ENCODE results near the gene ATP9A.
"Not testable (repeated sequence)": the region's sequence is repeated elsewhere in the genome, so short reads cannot be mapped to it uniquely, and the experiment has no call there.

The ATP9A gene

DNA sequence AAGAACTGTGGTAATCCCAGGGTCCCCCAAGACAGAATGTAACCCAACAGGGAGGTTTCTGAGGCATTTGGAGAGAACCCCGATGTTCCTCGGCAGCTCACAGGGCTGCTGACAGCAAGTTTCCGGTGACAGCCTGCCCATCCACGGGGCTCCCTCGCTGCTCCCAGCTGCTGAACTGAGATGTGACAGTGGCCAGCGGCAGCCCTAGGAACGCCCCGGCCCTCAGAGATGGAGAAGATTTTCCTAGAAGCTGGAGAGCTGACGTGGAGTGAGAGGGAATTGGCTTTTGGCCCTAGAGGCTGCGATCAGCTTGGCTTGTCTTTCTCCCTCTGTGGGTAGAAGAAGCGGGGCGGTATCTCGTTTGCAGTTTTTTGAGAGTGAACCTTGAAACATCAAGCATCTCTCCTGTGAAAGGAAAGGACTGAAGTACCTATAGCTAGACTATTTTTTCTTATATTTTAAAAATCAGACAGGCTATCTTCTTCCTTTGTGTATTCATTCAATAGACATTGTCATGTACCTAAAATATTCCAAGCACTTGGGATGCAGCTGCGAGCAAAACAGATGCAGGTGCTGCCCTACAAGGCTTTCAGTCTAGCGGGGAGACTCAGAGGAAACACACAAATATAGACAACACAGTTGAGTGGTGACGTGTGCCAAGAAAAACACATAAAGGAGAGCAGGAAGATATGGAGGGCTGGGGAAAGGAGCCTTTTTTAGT is 197.3 kb downstream of the ATP9A start:
- peak; percentile 84 for DNase-seq

GRCh38 chr20:51569815-51570738 is 198.1 kb downstream of the ATP9A start:
- no peak for DNase-seq

- DNase-seq: not testable (repeated sequence)
These were observed 199.7 kb downstream of the ATP9A start for GRCh38 chr20:51568533-51568932.

DNA sequence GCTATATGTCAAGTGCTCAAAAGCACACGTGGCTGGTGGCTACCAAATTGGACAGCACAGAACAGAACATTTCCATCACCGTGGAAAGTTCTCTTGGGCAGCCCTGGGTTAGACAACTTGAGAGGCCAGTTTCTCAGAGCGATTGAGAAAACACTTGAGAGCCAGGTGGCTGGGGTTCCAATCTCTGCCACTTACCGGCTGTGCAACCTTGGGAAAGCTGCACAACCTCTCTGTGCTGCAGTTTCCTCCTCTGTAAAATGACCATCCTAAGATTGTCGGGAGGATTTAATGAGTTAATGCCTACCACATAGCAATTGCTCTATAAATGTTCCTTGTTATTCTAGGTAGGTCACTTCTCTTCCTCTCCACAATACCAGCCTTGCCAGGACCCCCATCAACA is 200.6 kb downstream of the ATP9A start:
- no peak for DNase-seq

DNA sequence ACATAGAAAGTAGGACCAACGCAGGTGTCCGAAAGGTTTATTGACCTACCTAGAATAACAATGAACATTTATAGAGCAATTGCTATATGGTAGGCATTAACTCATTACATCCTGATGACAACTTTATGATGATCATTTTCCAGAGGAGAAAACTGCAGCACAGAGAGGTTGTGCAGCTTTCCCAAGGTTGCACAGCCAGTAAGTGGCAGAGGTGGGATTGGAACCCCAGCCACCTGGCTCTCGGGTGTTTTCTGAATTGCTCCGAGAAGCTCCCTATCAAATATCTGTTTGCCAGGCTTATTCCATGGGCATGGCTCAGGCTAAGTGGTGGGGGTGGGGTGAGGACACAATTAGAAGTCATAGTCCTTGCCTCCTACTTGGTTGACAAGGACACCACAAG is 201.6 kb downstream of the ATP9A start:
- DNase-seq: no peak

- DNase-seq: no peak
These were observed 202.7 kb downstream of the ATP9A start for GRCh38 chr20:51565298-51566144.

DNA sequence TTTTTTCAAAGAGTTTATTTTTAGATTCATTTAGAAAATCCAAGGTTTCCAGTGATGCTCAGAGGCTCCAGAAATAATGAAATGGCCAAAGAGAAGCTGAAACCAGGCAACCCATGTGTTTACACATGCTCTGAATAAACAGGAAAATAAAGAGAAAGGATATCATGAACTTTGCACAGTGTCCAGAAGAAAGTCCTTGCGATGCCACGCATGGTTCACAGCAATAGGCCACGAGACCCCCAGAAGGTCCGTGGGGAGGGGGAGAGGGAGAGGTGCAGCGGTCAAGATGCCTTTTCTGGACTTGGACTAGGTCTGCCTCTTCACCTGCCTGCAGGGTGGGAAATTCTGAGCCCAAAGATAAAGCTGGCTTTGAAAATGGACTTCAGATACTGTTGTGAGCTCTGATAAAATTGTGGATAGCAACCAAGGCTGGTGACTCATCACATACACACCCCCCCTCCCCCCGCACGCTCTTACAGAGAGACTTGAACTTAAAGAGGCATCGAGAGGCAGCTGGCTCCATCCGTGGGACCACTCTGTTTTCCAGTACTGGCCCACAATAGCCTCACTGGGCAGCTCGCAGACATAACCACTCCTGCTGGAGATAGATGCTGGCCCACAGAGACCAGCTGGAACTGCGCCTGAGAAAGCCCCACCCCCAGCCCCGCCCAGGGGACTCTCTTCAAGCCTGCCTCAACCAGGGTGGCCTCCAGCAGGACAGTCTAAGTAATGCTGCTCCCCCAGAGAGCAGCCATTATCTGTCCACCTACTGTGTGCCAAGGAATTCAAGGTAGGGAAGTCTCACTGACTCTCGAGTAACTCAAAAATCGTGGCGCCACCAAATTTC is 204.5 kb downstream of the ATP9A start:
- peak; percentile 87 for DNase-seq

- no peak for DNase-seq
These were observed 205.1 kb downstream of the ATP9A start for GRCh38 chr20:51563174-51563485.

- peak; percentile 98 for DNase-seq
These were observed 205.6 kb downstream of the ATP9A start for GRCh38 chr20:51562332-51563173.

DNA sequence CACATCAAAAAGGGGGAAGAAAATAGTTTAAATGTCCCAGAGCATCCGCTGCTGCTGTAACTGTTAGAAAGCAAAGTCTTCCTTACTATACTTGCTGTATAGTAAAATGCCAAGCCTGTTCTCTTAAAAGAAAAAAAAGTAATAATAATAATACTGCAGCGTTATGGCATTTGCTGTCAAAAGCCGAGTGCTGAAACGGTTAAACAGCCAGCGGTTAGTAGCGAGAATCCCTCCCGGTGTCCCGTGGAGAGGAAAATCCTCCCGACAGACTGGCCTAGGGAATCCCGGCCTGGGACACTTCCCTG is 206.2 kb downstream of the ATP9A start:
- DNase-seq: no peak

GRCh38 chr20:51560550-51561307 is 207.5 kb downstream of the ATP9A start:
- no peak for DNase-seq

DNA sequence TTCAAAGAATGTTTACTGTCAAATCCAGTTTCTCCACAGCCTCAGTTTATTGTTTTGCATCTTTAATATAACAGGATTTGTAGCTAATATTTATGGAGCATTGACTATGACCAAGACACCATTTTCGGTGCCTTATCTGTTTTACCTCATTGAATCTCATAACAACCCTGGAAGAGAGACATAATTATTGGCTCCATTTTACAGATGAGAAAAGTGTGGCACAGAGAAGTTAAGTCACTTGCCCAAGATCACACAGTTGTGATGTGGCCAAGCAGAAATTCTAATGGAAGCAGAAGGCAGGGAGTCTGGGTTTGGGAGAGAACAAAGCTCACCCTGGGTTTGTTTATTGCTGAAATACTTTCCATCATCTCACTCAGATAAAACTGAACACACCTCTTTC is 208.1 kb downstream of the ATP9A start:
- DNase-seq: no peak

- no peak for DNase-seq
These were observed 213.5 kb downstream of the ATP9A start for GRCh38 chr20:51554538-51555165.

DNA sequence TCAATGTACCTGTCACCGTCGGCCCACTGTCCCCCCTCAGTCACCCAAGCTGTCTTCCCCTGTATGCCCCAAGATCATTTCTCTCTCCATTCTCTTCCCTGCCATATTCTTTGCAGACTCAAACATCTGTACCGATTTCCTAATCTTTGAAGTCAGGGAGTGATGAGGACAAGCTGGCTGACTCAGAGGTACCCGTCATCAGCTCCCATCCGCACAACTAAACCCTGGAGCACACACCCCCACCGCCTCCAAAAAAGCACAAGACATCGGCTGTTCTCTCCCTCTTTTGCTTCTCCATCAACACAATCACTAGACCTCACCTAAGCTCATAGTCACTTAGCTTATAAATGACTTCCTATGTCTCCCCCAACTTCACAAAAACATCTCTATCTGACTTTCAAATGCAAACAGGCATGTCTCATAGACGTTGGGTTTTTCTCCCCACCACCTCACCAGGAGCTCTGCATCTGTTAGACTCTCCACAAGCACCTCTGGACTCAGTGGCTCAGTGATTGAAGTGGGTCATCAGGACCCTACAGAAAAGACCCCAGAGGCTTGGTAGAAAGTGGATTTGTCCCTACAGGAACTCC is 214.2 kb downstream of the ATP9A start:
- DNase-seq: no peak

GRCh38 chr20:51551186-51551585 is 217.0 kb downstream of the ATP9A start:
- DNase-seq: no peak

GRCh38 chr20:51549474-51549873 is 218.7 kb downstream of the ATP9A start:
- no peak for DNase-seq

- DNase-seq: no peak
These were observed 220.2 kb downstream of the ATP9A start for GRCh38 chr20:51547951-51548350.
